COLO829 (cell line): ENCODE measurements around the gene GLB1L.

Source experiments
- DNase-seq: peaks from one replicate; pipeline ENCODE4 v3.0.0; 2012; ENCODE audit warnings: low spot score

Gene GLB1L

DNA sequence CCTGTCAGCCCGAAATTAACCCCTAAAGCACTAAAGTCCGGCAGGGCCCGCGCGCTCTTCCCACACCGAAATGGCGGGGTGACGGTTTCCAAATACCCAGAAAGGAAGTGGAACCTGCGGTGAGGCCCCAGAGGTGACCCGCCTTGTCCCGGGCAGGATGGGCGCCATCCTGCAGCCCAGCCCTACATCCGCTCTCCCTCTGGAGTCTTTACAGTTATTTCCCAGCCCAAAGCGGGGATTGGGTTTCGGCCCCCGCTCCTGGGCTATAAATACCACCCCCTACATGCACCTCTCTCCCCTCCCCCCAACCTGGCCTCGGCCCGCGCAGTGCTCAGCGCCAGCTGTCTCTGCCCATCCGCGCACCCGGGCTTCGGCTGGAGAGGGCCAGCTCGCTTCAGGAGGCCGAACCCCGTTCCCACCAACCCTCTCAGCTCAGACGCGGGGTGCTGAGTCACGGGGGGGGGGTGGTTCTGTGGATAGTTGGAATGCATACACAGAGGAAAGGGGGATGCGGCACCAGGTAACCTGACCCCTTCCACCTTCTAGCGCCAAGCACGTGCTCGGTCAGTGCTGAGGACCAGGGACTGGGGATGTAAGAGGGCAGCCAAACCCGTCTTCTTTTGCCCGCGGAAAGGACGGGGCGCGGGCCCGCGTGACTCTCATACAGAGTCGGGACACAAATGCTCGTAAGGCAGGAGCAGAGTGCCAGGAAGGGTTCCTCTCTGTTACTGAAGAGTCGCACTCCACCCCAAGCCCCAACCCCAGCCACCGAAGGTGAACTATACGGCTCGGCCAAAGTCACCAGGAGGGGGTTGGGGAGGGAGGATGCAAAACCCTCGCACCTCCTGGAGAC is 7.9 kb upstream of the GLB1L start, which contains the start of gene TUBA4B:
Gene TUBA4B, plus strand, starts transcription at position 344 of the 853 bp plus-strand sequence. Its CDS starts 165 bp downstream, at position 509.
- DNase-seq = no peak

- DNase-seq = no peak
Measured at GRCh38 chr2:219252570-219252899, 7.3 kb upstream of the GLB1L start.

DNA sequence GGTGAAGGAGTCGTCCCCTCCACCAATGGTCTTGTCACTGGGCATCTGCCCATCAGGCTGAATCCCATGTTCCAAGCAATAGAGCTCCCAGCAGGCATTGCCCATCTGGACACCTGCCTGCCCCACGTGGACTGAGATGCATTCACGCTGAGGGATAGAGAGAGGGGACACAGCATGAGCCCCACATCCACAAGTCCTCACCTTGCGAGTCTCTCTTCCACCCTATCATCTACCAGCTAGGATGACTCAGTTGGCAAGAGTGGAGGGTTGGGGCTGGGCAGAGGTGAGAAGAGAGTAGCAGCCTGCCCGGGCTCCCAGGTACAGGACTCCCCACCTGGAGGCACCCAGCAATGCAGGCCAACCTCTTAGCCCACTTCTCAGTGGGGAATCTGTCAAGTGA is 6.8 kb upstream of the GLB1L start:
- DNase-seq = no peak

DNA sequence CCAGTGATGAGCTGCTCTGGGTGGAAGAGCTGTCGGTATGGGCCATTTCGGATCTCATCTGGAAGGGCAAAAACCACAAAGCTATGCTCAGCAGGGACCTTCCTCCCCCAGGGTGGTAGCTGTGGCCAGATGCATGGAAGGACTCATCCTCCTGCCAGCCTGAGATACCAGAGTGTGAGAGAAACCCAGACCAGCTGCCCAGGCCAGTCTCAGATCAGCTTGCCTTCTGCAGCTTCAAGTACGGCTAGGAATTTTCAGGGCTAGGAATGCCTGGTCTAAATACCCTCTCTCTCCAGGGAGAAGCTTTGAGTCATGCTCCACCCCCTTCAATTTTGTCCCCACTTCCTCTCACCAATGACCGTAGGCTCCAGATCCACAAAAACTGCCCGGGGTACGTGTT is 6.4 kb upstream of the GLB1L start:
- no peak for DNase-seq

- no peak for DNase-seq
Measured at GRCh38 chr2:219250049-219250781, 5.0 kb upstream of the GLB1L start.

- peak; percentile 64 for DNase-seq
Measured at GRCh38 chr2:219249203-219249980, 4.1 kb upstream of the GLB1L start.

DNA sequence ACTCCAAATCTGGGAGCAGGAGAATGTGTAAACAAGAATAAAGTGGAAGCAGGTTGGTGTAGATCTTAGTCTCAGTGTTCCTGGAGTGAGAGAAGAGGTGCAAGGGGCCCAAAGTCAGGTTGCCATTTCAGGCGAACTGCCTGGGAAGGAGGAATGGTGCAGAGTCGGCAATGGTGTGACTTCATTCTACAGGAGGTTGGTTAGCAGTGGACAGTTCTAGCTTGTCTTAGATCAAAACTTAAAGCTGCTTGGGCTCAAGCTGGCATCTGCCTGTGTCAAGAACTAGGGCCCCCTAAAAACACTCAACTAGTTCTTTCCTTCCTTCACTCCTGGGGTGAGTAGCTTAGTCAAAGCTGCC is 3.6 kb upstream of the GLB1L start:
- no peak for DNase-seq

- no peak for DNase-seq
Measured at GRCh38 chr2:219247678-219248642, 2.7 kb upstream of the GLB1L start.

GRCh38 chr2:219246559-219246958 is 1.3 kb upstream of the GLB1L start:
- no peak for DNase-seq

GRCh38 chr2:219245899-219246230 is 621 bp upstream of the GLB1L start:
- no peak for DNase-seq

DNA sequence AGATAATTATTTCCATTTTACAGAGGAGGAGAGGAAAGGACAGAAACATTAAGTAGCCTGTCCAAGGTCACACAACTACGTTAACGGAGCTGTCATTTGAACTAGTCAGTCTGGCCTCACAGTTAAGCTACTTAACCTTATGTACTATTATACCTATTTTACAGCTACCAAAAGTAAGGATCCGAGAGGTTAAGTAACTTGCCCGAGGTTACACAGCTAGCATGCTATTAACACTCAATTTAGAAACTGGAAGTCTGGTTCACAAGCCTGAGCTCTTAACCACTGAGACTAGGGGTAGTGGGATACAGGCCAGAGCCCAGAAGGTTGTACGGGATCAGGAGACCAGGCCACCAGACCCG is 476 bp downstream of the GLB1L start:
- no peak for DNase-seq

GRCh38 chr2:219243291-219243761 is 1.9 kb downstream of the GLB1L start:
- DNase-seq = no peak

GRCh38 chr2:219234331-219234730 is 10.9 kb downstream of the GLB1L start:
- no peak for DNase-seq

GRCh38 chr2:219230059-219230540 is 15.1 kb downstream of the GLB1L start:
- DNase-seq = peak; percentile 33

- peak; percentile 98 for DNase-seq
Measured at GRCh38 chr2:219229305-219230058, 15.8 kb downstream of the GLB1L start, which contains the start of the genes ANKZF1 and ATG9A. Gene ANKZF1 (plus strand): TSS chr2:219229806. CDS start chr2:219230258, 452 bp downstream. Gene ATG9A (minus strand): TSS chr2:219229636. CDS start chr2:219228024, 1,612 bp downstream.

GRCh38 chr2:219228911-219229304 is 16.3 kb downstream of the GLB1L start:
- no peak for DNase-seq

DNA sequence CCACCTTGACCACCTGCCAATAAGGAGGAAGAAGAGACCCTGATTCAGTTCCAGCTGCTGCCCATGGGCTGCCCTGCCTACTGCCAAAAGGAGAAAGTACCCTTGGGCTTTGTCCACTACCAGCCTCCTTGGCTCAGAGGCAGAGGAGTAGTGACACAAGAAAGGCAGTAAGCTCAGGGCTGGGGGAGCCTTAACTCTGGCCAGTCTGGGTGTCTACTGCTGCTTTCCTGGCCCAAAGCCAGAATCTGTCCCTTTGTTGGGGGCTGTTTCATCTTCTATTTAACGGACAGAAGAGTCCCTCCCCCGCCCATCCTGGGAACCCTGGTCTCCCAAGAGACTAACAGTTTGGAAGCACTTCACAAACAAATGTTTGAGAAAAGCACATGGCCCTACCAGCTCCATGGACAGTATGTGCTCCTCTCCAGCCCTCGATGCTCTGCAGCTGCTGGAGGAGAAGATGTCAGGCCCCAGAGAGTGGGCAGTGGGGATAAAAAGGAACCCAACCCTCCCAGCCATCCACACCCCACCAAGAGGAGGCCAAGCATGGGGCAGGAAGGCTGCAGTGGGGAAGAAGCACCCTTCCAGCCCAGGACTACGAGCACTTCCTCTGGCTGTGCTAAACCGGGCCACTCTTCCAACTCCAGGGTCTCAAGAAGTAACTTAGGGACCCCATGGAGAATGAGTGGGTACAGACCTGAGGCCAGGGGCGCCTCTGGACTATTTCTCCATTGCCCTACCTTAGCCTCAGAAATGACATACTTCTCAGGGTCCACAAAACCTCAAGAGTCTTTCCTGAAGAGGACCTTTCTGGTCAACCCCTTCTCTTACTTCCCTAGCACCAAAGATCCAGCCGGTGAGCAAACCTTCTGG is 17.0 kb downstream of the GLB1L start:
- DNase-seq = no peak

DNA sequence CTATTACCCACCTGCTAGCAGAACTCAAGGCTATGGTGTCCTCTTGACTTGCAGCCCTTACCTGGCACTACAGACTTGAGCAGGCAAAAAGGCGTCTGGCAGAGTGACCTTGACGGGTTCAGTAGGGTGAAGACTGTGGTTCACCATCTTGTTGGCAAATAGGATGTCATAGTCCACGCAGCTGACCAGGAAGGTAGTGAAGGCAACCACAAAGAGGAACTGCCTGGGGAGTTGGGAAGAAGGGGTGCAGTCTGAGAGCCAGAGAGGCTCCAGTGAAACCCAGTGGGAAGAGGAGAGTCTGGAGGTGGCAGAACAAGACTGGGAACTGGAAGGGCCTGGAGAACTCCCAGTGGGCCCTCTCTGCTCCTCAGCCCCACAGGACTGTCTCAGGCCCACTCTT is 19.9 kb downstream of the GLB1L start:
- DNase-seq = no peak

DNA sequence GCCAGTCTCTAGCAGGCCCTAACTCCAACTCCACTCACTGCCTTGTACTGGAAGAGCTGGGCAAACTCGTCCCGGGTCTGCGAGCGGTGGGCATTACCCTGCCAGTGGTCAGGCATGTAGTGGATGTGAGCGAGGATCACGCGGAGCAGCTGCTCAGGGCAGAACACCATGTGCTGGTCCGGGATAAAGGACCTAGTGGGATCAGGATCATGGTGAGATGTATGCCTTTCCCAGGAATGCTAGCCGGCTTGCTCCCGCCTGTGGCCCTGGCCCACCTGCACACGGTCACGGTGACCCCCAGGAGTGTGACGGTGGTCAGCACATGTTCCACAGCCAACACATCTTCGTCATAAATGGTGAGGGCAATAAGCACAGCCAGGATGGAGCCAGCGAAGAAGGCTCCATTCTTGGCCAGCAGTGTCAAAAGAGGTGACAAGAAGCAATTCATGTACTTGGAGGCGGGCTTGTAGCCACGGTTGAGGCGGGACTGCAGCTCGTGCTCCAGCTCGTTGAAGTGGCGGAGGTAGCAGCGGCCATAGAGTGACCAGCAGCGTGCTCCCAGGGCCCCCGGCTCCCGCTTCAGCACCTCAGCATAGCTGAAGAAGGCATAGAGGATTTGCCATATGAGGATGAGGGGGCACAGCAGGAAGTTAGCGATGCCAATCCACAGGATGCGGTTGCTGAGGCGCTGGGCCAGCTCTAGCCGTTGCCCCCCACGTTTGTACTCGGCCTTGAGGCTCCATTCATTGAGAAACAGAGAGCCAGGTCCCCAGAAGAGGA is 21.2 kb downstream of the GLB1L start:
- no peak for DNase-seq
